ENCODE measurements around the gene FAM222A. TPM values are rescaled to one million over a fixed set of nuclear protein-coding genes. Genes with fewer than 3 reads are reported as not detected.

FAM222A gene
- total RNA-seq, result 10 to 100 TPM; 21.6 to 24.4 TPM
- 8.7 TPM for polyA plus RNA-seq (2013, experiment 1 of 2)
- polyA plus RNA-seq (2013, experiment 2 of 2), result 8.7 TPM
- long read RNA-seq, experiment 1, partial matches to known transcripts, result 9 of 11 reads
- long read RNA-seq, experiment 1, other reads (novel, unspliced or antisense), result 0 of 11 reads
- long read RNA-seq, experiment 2, transcript FAM222A-202 (3 exons, 3,294 nt), result major isoform, 64 of 76 reads
- long read RNA-seq, experiment 2, partial matches to known transcripts, result 1 of 76 reads
- long read RNA-seq, experiment 2, other reads (novel, unspliced or antisense), result 11 of 76 reads
- long read RNA-seq, experiment 3, transcript FAM222A-202 (3 exons, 3,294 nt), result major isoform, 5 of 13 reads
- long read RNA-seq, experiment 3, partial matches to known transcripts, result 8 of 13 reads
- long read RNA-seq, experiment 3, other reads (novel, unspliced or antisense), result 0 of 13 reads
- long read RNA-seq, experiment 4, result 0 reads

- no peaks in the 10 kb centered on the region for H3K9me3 Mint-ChIP-seq
- H3K36me3 Mint-ChIP-seq (ENCODE audit: low read depth), result no peaks in the 10 kb centered on the region
- peaks cover 14% of the 10 kb centered on the region for H3K4me1 ChIP-seq (ENCODE audit: control insufficient read depth, insufficient read depth, low read length)
- peak within 1 kb of the TSS; percentile 67 for H3K9ac ChIP-seq (ENCODE audit: extremely low read depth, low read length, poor library complexity, severe bottlenecking)
- peak; percentile 38 for TF ChIP-seq CTCF (conservative IDR thresholded peaks at IDR 0.05)
- peaks cover 33% of the 10 kb centered on the region for H3K27me3 Mint-ChIP-seq (ENCODE audit: insufficient read depth)
- H3K36me3 ChIP-seq (ENCODE audit: control insufficient read depth, insufficient read depth, low read length), result no peaks in the 10 kb centered on the region
- DNase-seq, result peak; percentile 100
- peak within 1 kb of the TSS; percentile 67 for H3K27ac ChIP-seq (ENCODE audit: low read depth, low read length)
- H3K4me3 ChIP-seq (ENCODE audit: low read length), result peak within 1 kb of the TSS; percentile 79
- H3K27me3 ChIP-seq (ENCODE audit: control insufficient read depth, insufficient read depth, low read length, poor library complexity, severe bottlenecking), result peaks cover 12% of the 10 kb centered on the region
- 2 to 5% methylated on average over 20 to 88 of the region's 88 CpGs for WGBS, 2 experiments (ENCODE audit: insufficient coverage in 1 of 2, insufficient read length in 1 of 2)
- H3K4me3 Mint-ChIP-seq, result peak within 1 kb of the TSS; percentile 70
- H3K27ac Mint-ChIP-seq, result peak within 1 kb of the TSS; percentile 82
- H3K9me3 ChIP-seq (ENCODE audit: control insufficient read depth, low read length), result no peaks in the 10 kb centered on the region
- H3K4me1 Mint-ChIP-seq, result peaks cover 18% of the 10 kb centered on the region
These were observed at the start of gene FAM222A for GRCh38 chr12:109713187-109714070. Gene FAM222A, plus strand, starts transcription at chr12:109713825. Its CDS starts 30,322 bp downstream, at chr12:109744147.

GRCh38 chr12:109664402-109664801 is 49.2 kb upstream of the FAM222A start:
- H3K27ac ChIP-seq (ENCODE audit: low read depth, low read length), result no peak overlapping the region
- Mint-ChIP-seq H3K4me1 (no peaks in the 10 kb centered on the region), H3K27me3 (ENCODE audit: insufficient read depth) (peaks cover 10% of the 10 kb centered on the region), H3K27ac (no peak overlapping the region), H3K9me3 (no peaks in the 10 kb centered on the region), H3K36me3 (ENCODE audit: low read depth) (no peaks in the 10 kb centered on the region), H3K4me3 (no peak overlapping the region)
- peaks cover 5% of the 10 kb centered on the region for H3K9me3 ChIP-seq (ENCODE audit: control insufficient read depth, low read length)
- H3K9ac ChIP-seq (ENCODE audit: extremely low read depth, low read length, poor library complexity, severe bottlenecking), result no peak overlapping the region
- TF ChIP-seq CTCF (conservative IDR thresholded peaks at IDR 0.05), result no peak
- no peaks in the 10 kb centered on the region for H3K4me1 ChIP-seq (ENCODE audit: control insufficient read depth, insufficient read depth, low read length)
- no peaks in the 10 kb centered on the region for H3K27me3 ChIP-seq (ENCODE audit: control insufficient read depth, insufficient read depth, low read length, poor library complexity, severe bottlenecking)
- 95 to 100% methylated on average over 1 to 2 of the region's 2 CpGs for WGBS, 2 experiments (ENCODE audit: insufficient coverage in 1 of 2, insufficient read length in 1 of 2)
- DNase-seq, result no peak
- H3K4me3 ChIP-seq (ENCODE audit: low read length), result no peak overlapping the region
- no peaks in the 10 kb centered on the region for H3K36me3 ChIP-seq (ENCODE audit: control insufficient read depth, insufficient read depth, low read length)

GRCh38 chr12:109666068-109666467 is 47.6 kb upstream of the FAM222A start:
- Mint-ChIP-seq H3K9me3 (no peaks in the 10 kb centered on the region), H3K36me3 (ENCODE audit: low read depth) (no peaks in the 10 kb centered on the region), H3K27me3 (ENCODE audit: insufficient read depth) (peaks cover 10% of the 10 kb centered on the region), H3K4me1 (no peaks in the 10 kb centered on the region), H3K4me3 (no peak overlapping the region), H3K27ac (no peak overlapping the region)
- TF ChIP-seq CTCF (conservative IDR thresholded peaks at IDR 0.05), result no peak
- WGBS, 2 experiments (ENCODE audit: insufficient coverage in 1 of 2, insufficient read length in 1 of 2), result 100% methylated on average over 1 of the region's 1 CpG; no CpG with 5 or more reads in 1 of the 2 experiments
- no peak overlapping the region for H3K27ac ChIP-seq (ENCODE audit: low read depth, low read length)
- no peaks in the 10 kb centered on the region for H3K27me3 ChIP-seq (ENCODE audit: control insufficient read depth, insufficient read depth, low read length, poor library complexity, severe bottlenecking)
- DNase-seq, result no peak
- H3K4me3 ChIP-seq (ENCODE audit: low read length), result no peak overlapping the region
- no peak overlapping the region for H3K9ac ChIP-seq (ENCODE audit: extremely low read depth, low read length, poor library complexity, severe bottlenecking)
- no peaks in the 10 kb centered on the region for H3K4me1 ChIP-seq (ENCODE audit: control insufficient read depth, insufficient read depth, low read length)
- peaks cover 5% of the 10 kb centered on the region for H3K9me3 ChIP-seq (ENCODE audit: control insufficient read depth, low read length)
- H3K36me3 ChIP-seq (ENCODE audit: control insufficient read depth, insufficient read depth, low read length), result no peaks in the 10 kb centered on the region
